Measurements from ENCODE around the gene MYO5A. TPM values are rescaled to one million over a fixed set of nuclear protein-coding genes. Genes with fewer than 3 reads are reported as not detected.

MYO5A gene
- total RNA-seq, 1 experiment from 2014 or later = 29.2 TPM

- TF ChIP-seq ZNF232 (CRISPR knock-in tag; IDR thresholded peaks at IDR 0.05) (no peak), ATF2 (CRISPR knock-in tag; IDR thresholded peaks at IDR 0.05; ENCODE audit: borderline replicate concordance, low read depth) (no peak), ZNF263 (CRISPR knock-in tag; IDR thresholded peaks at IDR 0.05; ENCODE audit: low read depth) (no peak), ZNF425 (CRISPR knock-in tag; conservative IDR thresholded peaks at IDR 0.05) (no peak), ZMAT4 (CRISPR knock-in tag; IDR thresholded peaks at IDR 0.05) (no peak), IRF1 (CRISPR knock-in tag; IDR thresholded peaks at IDR 0.05) (no peak), GABPB1 (CRISPR knock-in tag; IDR thresholded peaks at IDR 0.05) (no peak), USF1 (CRISPR knock-in tag; IDR thresholded peaks at IDR 0.05) (no peak), ERG (CRISPR knock-in tag; IDR thresholded peaks at IDR 0.05) (no peak)
- H3K27ac Mint-ChIP-seq = no peak overlapping the region
- ChIA-PET POLR2A (no interaction called here), CTCF (no interaction called here)
- no peaks in the 10 kb centered on the region for H3K36me3 Mint-ChIP-seq
- H3K4me3 Mint-ChIP-seq = no peak overlapping the region
- no peak for DNase-seq (ENCODE audit: low spot score)
- no peaks in the 10 kb centered on the region for H3K27me3 Mint-ChIP-seq (ENCODE audit: low read depth)
- H3K9me3 Mint-ChIP-seq = no peaks in the 10 kb centered on the region
- ATAC-seq = no peak
- no peaks in the 10 kb centered on the region for H3K4me1 Mint-ChIP-seq
These were observed 33.6 kb downstream of the MYO5A start for GRCh38 chr15:52495125-52495524.

GRCh38 chr15:52493968-52494367 lies 34.7 kb downstream of the MYO5A start:
- Mint-ChIP-seq H3K36me3 (no peaks in the 10 kb centered on the region), H3K4me1 (no peaks in the 10 kb centered on the region), H3K4me3 (no peak overlapping the region), H3K9me3 (no peaks in the 10 kb centered on the region), H3K27me3 (ENCODE audit: low read depth) (no peaks in the 10 kb centered on the region), H3K27ac (no peak overlapping the region)
- ChIA-PET CTCF (no interaction called here), POLR2A (no interaction called here)
- TF ChIP-seq OVOL2 (CRISPR knock-in tag; IDR thresholded peaks at IDR 0.05; ENCODE audit: borderline replicate concordance) (no peak), E2F1 (CRISPR knock-in tag; IDR thresholded peaks at IDR 0.05) (no peak)
- ATAC-seq = no peak
- no peak for DNase-seq (ENCODE audit: low spot score)

- Mint-ChIP-seq H3K4me1 (peaks cover 10% of the 10 kb centered on the region), H3K4me3 (no peak overlapping the region), H3K27me3 (ENCODE audit: low read depth) (no peaks in the 10 kb centered on the region), H3K27ac (no peak overlapping the region), H3K36me3 (no peaks in the 10 kb centered on the region), H3K9me3 (no peaks in the 10 kb centered on the region)
- POLR2A ChIA-PET = no interaction called here
- 0 out of 2 replicates have a peak, but pooled peaks have one; percentile 18 for ATAC-seq
- TF ChIP-seq ATF3 (CRISPR knock-in tag; conservative IDR thresholded peaks at IDR 0.05) (no peak), NR1H2 (CRISPR knock-in tag; IDR thresholded peaks at IDR 0.05) (no peak), SMAD3 (CRISPR knock-in tag; IDR thresholded peaks at IDR 0.05; ENCODE audit: borderline replicate concordance) (no peak), ARID4B (CRISPR knock-in tag; IDR thresholded peaks at IDR 0.05; ENCODE audit: borderline replicate concordance) (no peak)
- CTCF ChIA-PET = no interaction called here
- DNase-seq (ENCODE audit: low spot score) = no peak
These were observed 36.5 kb downstream of the MYO5A start for GRCh38 chr15:52492132-52492531.
